Measurements from ENCODE around the gene BSDC1. TPM values are rescaled to one million over a fixed set of nuclear protein-coding genes. Genes with fewer than 3 reads are reported as not detected.

Gene BSDC1
- total and polyA plus RNA-seq, 10 of the 15 experiments (the other 5 are each of a cell fraction or from before 2014, with no cell fraction given): 3.0 to 39.7 (median 22.8) TPM

DNA sequence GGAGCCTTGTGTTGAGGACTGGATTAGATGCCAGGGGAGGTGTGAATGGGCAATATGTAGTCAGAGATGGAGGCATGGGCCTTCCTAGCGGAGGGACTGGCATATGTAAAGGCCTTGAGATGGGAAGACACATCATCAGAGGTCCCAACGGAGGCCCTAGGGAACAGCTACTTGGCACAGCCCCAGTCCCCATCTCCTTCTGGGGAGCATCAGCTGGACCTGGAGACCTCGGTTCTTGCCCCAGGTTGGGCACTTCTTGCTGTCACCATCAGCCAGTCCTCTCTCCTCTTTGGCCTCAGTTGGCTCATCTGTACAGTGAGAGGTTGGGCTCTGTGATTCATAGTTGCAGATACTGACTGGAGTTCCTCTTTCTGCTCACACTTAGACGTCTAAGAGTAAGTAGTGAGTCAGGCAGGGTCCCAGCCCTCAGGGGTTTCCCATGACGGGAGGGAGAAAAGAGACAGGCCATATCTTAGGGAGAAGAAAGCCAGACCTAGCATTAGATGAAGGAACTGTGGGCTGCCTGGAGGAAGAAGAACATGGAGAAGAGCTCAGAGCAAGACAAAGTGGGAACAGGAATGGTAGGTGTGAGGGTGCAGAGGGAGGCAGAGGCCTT, 54.8 kb downstream of the BSDC1 start:
- BruUV-seq (replicated peaks): no TSS peak
- H3K4me2 ChIP-seq (ENCODE audit: control insufficient read depth, insufficient read depth): peak overlapping the region; percentile 78
- peak; percentile 65 to 70; a peak in 3 of 4 replicates for TF ChIP-seq IKZF2 (IDR thresholded peaks at IDR 0.05)
- 0 out of 4 replicates have a peak, but pooled peaks of 1 of the 2 experiments have one; percentile 22 for TF ChIP-seq EP300 (IDR thresholded peaks at IDR 0.05; ENCODE audit: borderline replicate concordance in 1 of 2, control insufficient read depth in 1 of 2, low read depth in 2 of 2, low read length in 2 of 2)
- TF ChIP-seq SPI1 (IDR thresholded peaks at IDR 0.05; ENCODE audit: borderline replicate concordance, insufficient read depth, low read depth, low read length): peak; percentile 98
- TF ChIP-seq, protein P1, sequence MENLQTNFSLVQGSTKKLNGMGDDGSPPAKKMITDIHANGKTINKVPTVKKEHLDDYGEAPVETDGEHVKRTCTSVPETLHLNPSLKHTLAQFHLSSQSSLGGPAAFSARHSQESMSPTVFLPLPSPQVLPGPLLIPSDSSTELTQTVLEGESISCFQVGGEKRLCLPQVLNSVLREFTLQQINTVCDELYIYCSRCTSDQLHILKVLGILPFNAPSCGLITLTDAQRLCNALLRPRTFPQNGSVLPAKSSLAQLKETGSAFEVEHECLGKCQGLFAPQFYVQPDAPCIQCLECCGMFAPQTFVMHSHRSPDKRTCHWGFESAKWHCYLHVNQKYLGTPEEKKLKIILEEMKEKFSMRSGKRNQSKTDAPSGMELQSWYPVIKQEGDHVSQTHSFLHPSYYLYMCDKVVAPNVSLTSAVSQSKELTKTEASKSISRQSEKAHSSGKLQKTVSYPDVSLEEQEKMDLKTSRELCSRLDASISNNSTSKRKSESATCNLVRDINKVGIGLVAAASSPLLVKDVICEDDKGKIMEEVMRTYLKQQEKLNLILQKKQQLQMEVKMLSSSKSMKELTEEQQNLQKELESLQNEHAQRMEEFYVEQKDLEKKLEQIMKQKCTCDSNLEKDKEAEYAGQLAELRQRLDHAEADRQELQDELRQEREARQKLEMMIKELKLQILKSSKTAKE (IDR thresholded peaks at IDR 0.05; ENCODE audit: low read depth, poor library complexity, severe bottlenecking): peak; percentile 13
- peak; percentile 17; the same call in 1 of the 2 replicates for TF ChIP-seq RAD21 (IDR thresholded peaks at IDR 0.05; ENCODE audit: insufficient read depth, low read depth, low read length)
- TF ChIP-seq NBN (IDR thresholded peaks at IDR 0.05): peak; percentile 58; the same call in 1 of the 2 replicates
- TF ChIP-seq JUND (IDR thresholded peaks at IDR 0.05; ENCODE audit: low read depth, low read length): no peak
- TF ChIP-seq SMC3 (IDR thresholded peaks at IDR 0.05; ENCODE audit: borderline replicate concordance, low read length): 0 out of 2 replicates have a peak, but pooled peaks have one; percentile 5
- TF ChIP-seq IKZF1 (conservative IDR thresholded peaks at IDR 0.05): peak; percentile 45; the same call in 1 of the 2 replicates
- TF ChIP-seq JUNB (IDR thresholded peaks at IDR 0.05): peak; percentile 36; the same call in 1 of the 2 replicates
- TF ChIP-seq CREB1 (IDR thresholded peaks at IDR 0.05; ENCODE audit: low read depth): 0 out of 2 replicates have a peak, but pooled peaks have one; percentile 23
- peak; percentile 36 for TF ChIP-seq RELA (IDR thresholded peaks at IDR 0.05; ENCODE audit: borderline replicate concordance, partially characterized antibody)
- TF ChIP-seq, protein P2, sequence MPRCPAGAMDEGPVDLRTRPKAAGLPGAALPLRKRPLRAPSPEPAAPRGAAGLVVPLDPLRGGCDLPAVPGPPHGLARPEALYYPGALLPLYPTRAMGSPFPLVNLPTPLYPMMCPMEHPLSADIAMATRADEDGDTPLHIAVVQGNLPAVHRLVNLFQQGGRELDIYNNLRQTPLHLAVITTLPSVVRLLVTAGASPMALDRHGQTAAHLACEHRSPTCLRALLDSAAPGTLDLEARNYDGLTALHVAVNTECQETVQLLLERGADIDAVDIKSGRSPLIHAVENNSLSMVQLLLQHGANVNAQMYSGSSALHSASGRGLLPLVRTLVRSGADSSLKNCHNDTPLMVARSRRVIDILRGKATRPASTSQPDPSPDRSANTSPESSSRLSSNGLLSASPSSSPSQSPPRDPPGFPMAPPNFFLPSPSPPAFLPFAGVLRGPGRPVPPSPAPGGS (IDR thresholded peaks at IDR 0.05; ENCODE audit: borderline replicate concordance, insufficient read depth, low read depth, low read length, poor library complexity, severe bottlenecking): peak; percentile 53
- TF ChIP-seq BHLHE40 (IDR thresholded peaks at IDR 0.05; ENCODE audit: borderline replicate concordance in 1 of 2, low read depth in 2 of 2, low read length in 1 of 2): peak in 1 of 2 experiments; percentile 45; a peak in 1 of 4 replicates
- TF ChIP-seq NR2C1 (IDR thresholded peaks at IDR 0.05): no peak
- peak; percentile 70; the same call in 1 of the 2 replicates for TF ChIP-seq HDGF (IDR thresholded peaks at IDR 0.05)
- TF ChIP-seq, protein P3, sequence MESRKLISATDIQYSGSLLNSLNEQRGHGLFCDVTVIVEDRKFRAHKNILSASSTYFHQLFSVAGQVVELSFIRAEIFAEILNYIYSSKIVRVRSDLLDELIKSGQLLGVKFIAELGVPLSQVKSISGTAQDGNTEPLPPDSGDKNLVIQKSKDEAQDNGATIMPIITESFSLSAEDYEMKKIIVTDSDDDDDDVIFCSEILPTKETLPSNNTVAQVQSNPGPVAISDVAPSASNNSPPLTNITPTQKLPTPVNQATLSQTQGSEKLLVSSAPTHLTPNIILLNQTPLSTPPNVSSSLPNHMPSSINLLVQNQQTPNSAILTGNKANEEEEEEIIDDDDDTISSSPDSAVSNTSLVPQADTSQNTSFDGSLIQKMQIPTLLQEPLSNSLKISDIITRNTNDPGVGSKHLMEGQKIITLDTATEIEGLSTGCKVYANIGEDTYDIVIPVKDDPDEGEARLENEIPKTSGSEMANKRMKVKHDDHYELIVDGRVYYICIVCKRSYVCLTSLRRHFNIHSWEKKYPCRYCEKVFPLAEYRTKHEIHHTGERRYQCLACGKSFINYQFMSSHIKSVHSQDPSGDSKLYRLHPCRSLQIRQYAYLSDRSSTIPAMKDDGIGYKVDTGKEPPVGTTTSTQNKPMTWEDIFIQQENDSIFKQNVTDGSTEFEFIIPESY (IDR thresholded peaks at IDR 0.05): no peak
- TF ChIP-seq ATF7 (IDR thresholded peaks at IDR 0.05; ENCODE audit: low read depth): peak; percentile 58; the same call in 1 of the 2 replicates

More for the DNA sequence above, 54.8 kb downstream of the BSDC1 start:
- peak; percentile 55 for ATAC-seq
- in situ Hi-C loops (cut with MboI) (no loop called here), intact Hi-C loops (cut with micrococcal nuclease; ENCODE audit: unreplicated experiment) (no loop called here)
- RAD21 ChIA-PET (ENCODE audit: unreplicated experiment): interaction anchor here (1.6 kb wide), 1 partner anchor 55 kb away, joined by 3 read pairs; the partner anchor contains the start of gene BSDC1
- FAIRE-seq: peak; percentile 91
- no peaks in the 10 kb centered on the region for H3K36me3 ChIP-seq (ENCODE audit: control insufficient read depth in 2 of 2, insufficient read depth in 2 of 2, low read length in 1 of 2)
- H3K79me2 ChIP-seq (ENCODE audit: control insufficient read depth, insufficient read depth, low read length): peaks cover 11% of the 10 kb centered on the region
- DNase-seq (ENCODE audit: low read depth, low spot score): no peak
- H2AFZ ChIP-seq (ENCODE audit: control insufficient read depth, low read depth, low read length): peak overlapping the region; percentile 42; the same call in 1 of the 2 replicates
- peak overlapping the region; percentile 27; the same call in 1 of the 2 replicates for H3K9ac ChIP-seq (ENCODE audit: control insufficient read depth, insufficient read depth, low read length)
- SMC1A ChIA-PET (ENCODE audit: uncharacterized antibody, unreplicated experiment): no interaction called here
- no peak overlapping the region for H3K4me3 ChIP-seq
- 40% methylated on average over 5 of the region's 5 CpGs for WGBS (ENCODE audit: insufficient coverage, insufficient replicate concordance, low lambda C conversion rate, missing lambda C conversion rate)
- POLR2A ChIA-PET: interaction anchor here (1.6 to 1.7 kb wide), 2 partner anchors 12 to 55 kb away, joined by 4 to 5 read pairs; partner anchors contain the start of gene BSDC1
- CTCF ChIA-PET: interaction anchor here (1.1 to 1.6 kb wide), 2 partner anchors 20 to 22 kb away, joined by 4 to 5 read pairs; no protein-coding TSS in a partner anchor
- H3K4me1 ChIP-seq (ENCODE audit: control insufficient read depth, insufficient read depth, low read length): peaks cover 54% of the 10 kb centered on the region
- H4K20me1 ChIP-seq (ENCODE audit: control insufficient read depth, insufficient read depth): no peaks in the 10 kb centered on the region
- H3K27me3 ChIP-seq (replicated peaks in 1 of 2; ENCODE audit: control insufficient read depth in 2 of 2, insufficient read depth in 2 of 2, low read length in 1 of 2): no peaks in the 10 kb centered on the region
- no peaks in the 10 kb centered on the region for H3K9me3 ChIP-seq (replicated peaks; ENCODE audit: control insufficient read depth, insufficient read depth, low read length)
- peak overlapping the region; percentile 69 for H3K27ac ChIP-seq (ENCODE audit: control insufficient read depth, insufficient read depth)

All from GM12878 (cell line).